DOHH2 (cell line): ENCODE measurements around the gene SLC22A15.

ENCODE experiments used
- EZH2phosphoT487 ChIP-seq: fragments of 200-600 bp; sonication (generic); IDR thresholded peaks from 2 replicates; pipeline ENCODE4 v1.6.1; 2017; ENCODE audit warnings: borderline replicate concordance, mild to moderate bottlenecking, antibody characterized with exemption, low read length, moderate library complexity, mixed read lengths
- TF ChIP-seq, protein P1 (sequence below): fragments of 200-600 bp; sonication (generic); IDR thresholded peaks from one replicate; pipeline ENCODE4 v1.5.1; 2014; ENCODE audit warnings: antibody characterized with exemption, mild to moderate bottlenecking, low read depth, low read length; ENCODE audit not compliant: poor library complexity, severe bottlenecking

GRCh38 chr1:115958866-115959265 lies 17.4 kb upstream of the SLC22A15 start:
- TF ChIP-seq, protein P1, sequence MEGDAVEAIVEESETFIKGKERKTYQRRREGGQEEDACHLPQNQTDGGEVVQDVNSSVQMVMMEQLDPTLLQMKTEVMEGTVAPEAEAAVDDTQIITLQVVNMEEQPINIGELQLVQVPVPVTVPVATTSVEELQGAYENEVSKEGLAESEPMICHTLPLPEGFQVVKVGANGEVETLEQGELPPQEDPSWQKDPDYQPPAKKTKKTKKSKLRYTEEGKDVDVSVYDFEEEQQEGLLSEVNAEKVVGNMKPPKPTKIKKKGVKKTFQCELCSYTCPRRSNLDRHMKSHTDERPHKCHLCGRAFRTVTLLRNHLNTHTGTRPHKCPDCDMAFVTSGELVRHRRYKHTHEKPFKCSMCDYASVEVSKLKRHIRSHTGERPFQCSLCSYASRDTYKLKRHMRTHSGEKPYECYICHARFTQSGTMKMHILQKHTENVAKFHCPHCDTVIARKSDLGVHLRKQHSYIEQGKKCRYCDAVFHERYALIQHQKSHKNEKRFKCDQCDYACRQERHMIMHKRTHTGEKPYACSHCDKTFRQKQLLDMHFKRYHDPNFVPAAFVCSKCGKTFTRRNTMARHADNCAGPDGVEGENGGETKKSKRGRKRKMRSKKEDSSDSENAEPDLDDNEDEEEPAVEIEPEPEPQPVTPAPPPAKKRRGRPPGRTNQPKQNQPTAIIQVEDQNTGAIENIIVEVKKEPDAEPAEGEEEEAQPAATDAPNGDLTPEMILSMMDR: no peak
- no peak for TF ChIP-seq EZH2phosphoT487
